H1 (cell line): ENCODE measurements around the gene MRPL20. TPM values are rescaled to one million over a fixed set of nuclear protein-coding genes. Genes with fewer than 3 reads are reported as not detected.

ENCODE experiments used
- CTCF ChIA-PET: fragments of 300-600 bp; sonication (Branson Sonifier 250); formaldehyde crosslinking; loops from one replicate; lab custom pipeline; 2021; ENCODE audit not compliant: partially characterized antibody; lab: Charles Lee
- POLR2A ChIA-PET: fragments of 300-600 bp; sonication (Branson Sonifier 250); formaldehyde crosslinking; loops from one replicate; lab custom pipeline; 2021; ENCODE audit warnings: inconsistent platforms; ENCODE audit not compliant: partially characterized antibody; lab: Charles Lee
- DNase-seq, 2 experiments: peaks; one replicate each; pipeline versions ENCODE4 v3.0.0 to v3.0.0-alpha.2; 2010 to 2022; ENCODE audit warnings: low spot score in 2 of 2, low read depth in 1 of 2, mixed read lengths in 1 of 2
- FAIRE-seq: peaks from 2 replicates; lab custom pipeline; 2011; peaks lifted over from hg19 to GRCh38; lab: Jason Lieb, UNC
- H2AFZ ChIP-seq: 2 replicates; pipeline ENCODE4 v1.8.1; 2012; ENCODE audit warnings: low read length, inconsistent platforms
- H2AK5ac ChIP-seq: 2 replicates; pipeline ENCODE4 v1.6.1; 2013; ENCODE audit warnings: low read depth, low read length
- H2BK120ac ChIP-seq: replicated peaks from 2 replicates; pipeline ENCODE3; 2013; ENCODE audit warnings: low read depth, low read length, inconsistent platforms
- H2BK12ac ChIP-seq: 2 replicates; pipeline ENCODE4 v1.6.1; 2013; ENCODE audit warnings: low read depth, low read length
- H2BK15ac ChIP-seq: 2 replicates; pipeline ENCODE4 v1.6.1; 2013; ENCODE audit warnings: low read length
- H2BK20ac ChIP-seq: 2 replicates; pipeline ENCODE4 v1.6.1; 2013; ENCODE audit warnings: low read length
- H2BK5ac ChIP-seq: 2 replicates; pipeline ENCODE4 v1.6.1; 2013; ENCODE audit warnings: low read depth, low read length
- H3K14ac ChIP-seq: 2 replicates; pipeline ENCODE4 v1.6.1; 2013; ENCODE audit warnings: inconsistent platforms; ENCODE audit not compliant: insufficient read length
- H3K18ac ChIP-seq: 2 replicates; pipeline ENCODE4 v1.6.1; 2013; ENCODE audit warnings: low read length; ENCODE audit errors: extremely low read depth
- H3K23ac ChIP-seq: 2 replicates; pipeline ENCODE4 v1.6.1; 2013; ENCODE audit warnings: inconsistent platforms; ENCODE audit not compliant: insufficient read length
- H3K23me2 ChIP-seq: 2 replicates; pipeline ENCODE4 v1.6.1; 2013; ENCODE audit warnings: low read depth, low read length
- H3K27ac ChIP-seq: 2 replicates; pipeline ENCODE4 v1.6.1; 2011; ENCODE audit warnings: low read depth, low read length, inconsistent platforms
- H3K27me3 ChIP-seq, 4 experiments: replicated peaks in 1 of 4; 1 replicate in 1 of 4; 2 replicates in 3 of 4; pipeline versions ENCODE4 v1.6.1 to v1.8.1; 2011 to 2013; ENCODE audit warnings: low read length in 3 of 4, mild to moderate bottlenecking in 3 of 4, inconsistent platforms in 2 of 4, mixed read lengths in 2 of 4, moderate library complexity in 1 of 4; ENCODE audit not compliant: control insufficient read depth in 3 of 4, insufficient read depth in 3 of 4; ENCODE audit errors: extremely low read depth in 1 of 4
- H3K36me3 ChIP-seq, 4 experiments: 2 replicates each; pipeline versions ENCODE4 v1.6.1 to v1.8.1; 2011 to 2013; ENCODE audit warnings: mild to moderate bottlenecking in 4 of 4, low read length in 3 of 4, moderate library complexity in 2 of 4, control low read depth in 1 of 4, inconsistent platforms in 1 of 4; ENCODE audit not compliant: insufficient read depth in 4 of 4, control insufficient read depth in 2 of 4
- H3K4ac ChIP-seq: replicated peaks from 2 replicates; pipeline ENCODE3; 2013; ENCODE audit warnings: low read length, low read depth, mixed read lengths, inconsistent platforms; ENCODE audit not compliant: insufficient read length
- H3K4me1 ChIP-seq, 4 experiments: replicated peaks in 1 of 4; 1 replicate in 1 of 4; 2 replicates in 3 of 4; pipeline versions ENCODE4 v1.6.1 to v1.8.1; 2011 to 2013; ENCODE audit warnings: low read length in 3 of 4, inconsistent platforms in 2 of 4, mixed read lengths in 1 of 4; ENCODE audit not compliant: insufficient read depth in 4 of 4, control insufficient read depth in 3 of 4
- H3K4me2 ChIP-seq, 2 experiments: 2 replicates each; pipeline versions ENCODE4 v1.6.1 to v1.8.1; 2011 to 2013; ENCODE audit warnings: low read depth in 2 of 2, low read length in 2 of 2, control low read depth in 1 of 2, inconsistent platforms in 1 of 2, mild to moderate bottlenecking in 1 of 2; ENCODE audit not compliant: insufficient read depth in 1 of 2
- H3K4me3 ChIP-seq, 4 experiments: fragments of 200-600, 300-600 bp in 1 of 4; sonication (generic), shearing (Covaris generic), sonication (Bioruptor Twin) in 1 of 4; 2 replicates each; pipeline versions ENCODE4 v1.5.1 to v1.8.1; 2011 to 2016; ENCODE audit warnings: low read length in 4 of 4, low read depth in 3 of 4, control low read depth in 2 of 4, inconsistent platforms in 2 of 4, mild to moderate bottlenecking in 2 of 4, mixed read lengths in 1 of 4, moderate library complexity in 1 of 4; ENCODE audit not compliant: insufficient read depth in 2 of 4; ENCODE audit errors: extremely low read depth in 1 of 4
- H3K56ac ChIP-seq: replicated peaks from 2 replicates; pipeline ENCODE3; 2013; ENCODE audit warnings: low read depth, mild to moderate bottlenecking, mixed read lengths, low read length, inconsistent platforms; ENCODE audit not compliant: insufficient read length
- H3K79me1 ChIP-seq: 2 replicates; pipeline ENCODE4 v1.6.1; 2013; ENCODE audit warnings: low read depth, low read length, control low read depth
- H3K79me2 ChIP-seq, 2 experiments: 2 replicates each; pipeline versions ENCODE4 v1.6.1 to v1.8.1; 2012 to 2013; ENCODE audit warnings: low read length in 2 of 2, mild to moderate bottlenecking in 2 of 2, inconsistent platforms in 1 of 2; ENCODE audit not compliant: insufficient read depth in 2 of 2, control insufficient read depth in 1 of 2
- H3K9ac ChIP-seq, 4 experiments: replicated peaks in 1 of 4; 1 replicate in 1 of 4; 2 replicates in 3 of 4; pipeline versions ENCODE4 v1.6.1 to v1.8.1; 2011 to 2013; ENCODE audit warnings: low read depth in 3 of 4, low read length in 3 of 4, control low read depth in 2 of 4, mild to moderate bottlenecking in 2 of 4, moderate library complexity in 2 of 4, inconsistent platforms in 1 of 4; ENCODE audit errors: extremely low read depth in 1 of 4
- H3K9me3 ChIP-seq, 2 experiments: 2 replicates each; pipeline versions ENCODE4 v1.6.1 to v1.8.1; 2012 to 2013; ENCODE audit warnings: mild to moderate bottlenecking in 2 of 2, moderate library complexity in 2 of 2, control low read depth in 1 of 2, inconsistent platforms in 1 of 2, low read depth in 1 of 2, low read length in 1 of 2, mixed read lengths in 1 of 2; ENCODE audit not compliant: insufficient read depth in 2 of 2
- H4K20me1 ChIP-seq, 2 experiments: replicated peaks in 1 of 2; 2 replicates each; pipeline versions ENCODE3 to v1.8.1; 2011 to 2013; ENCODE audit warnings: inconsistent platforms in 2 of 2, low read length in 2 of 2, mild to moderate bottlenecking in 1 of 2; ENCODE audit not compliant: insufficient read depth in 2 of 2, control insufficient read depth in 1 of 2
- H4K5ac ChIP-seq: 2 replicates; pipeline ENCODE4 v1.6.1; 2013; ENCODE audit warnings: low read length, low read depth, mixed read lengths, inconsistent platforms; ENCODE audit not compliant: insufficient read length
- H4K8ac ChIP-seq: 2 replicates; pipeline ENCODE4 v1.8.0; 2013; ENCODE audit warnings: mild to moderate bottlenecking, moderate library complexity, low read length, inconsistent platforms; ENCODE audit not compliant: insufficient read depth; ENCODE audit errors: extremely low read depth
- H4K91ac ChIP-seq: replicated peaks from 2 replicates; pipeline ENCODE3; 2013; ENCODE audit warnings: low read length, mixed read lengths, inconsistent platforms; ENCODE audit not compliant: insufficient read length
- ATF2 ChIP-seq: IDR thresholded peaks from 2 replicates; pipeline ENCODE4 v1.6.1; 2012; ENCODE audit warnings: low read length, inconsistent platforms
- CREB1 ChIP-seq: IDR thresholded peaks from 2 replicates; pipeline ENCODE4 v1.6.1; 2012; ENCODE audit warnings: inconsistent platforms
- MAX ChIP-seq: IDR thresholded peaks from 2 replicates; pipeline ENCODE4 v1.6.1; 2012; ENCODE audit warnings: inconsistent platforms
- SIN3A ChIP-seq, 2 experiments: IDR thresholded peaks in 1 of 2; conservative IDR thresholded peaks in 1 of 2; 2 replicates each; pipeline ENCODE4 v1.6.1; 2011 to 2012; ENCODE audit warnings: low read length in 2 of 2, improper control_type of control experiment in 1 of 2, low read depth in 1 of 2, mild to moderate bottlenecking in 1 of 2
- WGBS, 2 experiments: shearing (Covaris generic) in 1 of 2; methylation state at CpG; one replicate each; pipeline versions ENCODE4 v1.1.6 to v1.1.7; 2013 to 2015; ENCODE audit warnings: low lambda C conversion rate in 2 of 2, mixed read lengths in 2 of 2, inconsistent platforms in 1 of 2, low coverage in 1 of 2, missing lambda C conversion rate in 1 of 2; ENCODE audit not compliant: insufficient replicate concordance in 2 of 2, insufficient coverage in 1 of 2, insufficient read length in 1 of 2; ENCODE audit errors: extremely low coverage in 1 of 2, missing lambda C conversion rate in 1 of 2; 5-methylcytosine and 5-hydroxymethylcytosine counted together
- polyA plus RNA-seq, 7 experiments: library from polyadenylated mRNA; depleted of rRNA in 3 of 7; stranded (reverse) in 5 of 7; unstranded in 2 of 7; fragments of >200 nt in 5 of 7; fragments of 200-250 nt in 2 of 7; gene quantifications; 1 replicate in 5 of 7; 2 replicates in 1 of 7; 4 replicates in 1 of 7; pipeline versions ENCODE4 v1.2.1 to v1.2.3, GENCODE V29; 2011 to 2013; ENCODE audit warnings: missing spikeins in 2 of 7, mixed read lengths in 2 of 7
- total RNA-seq: library from RNA; stranded (reverse); fragmentation: NEBNext Ultra II Directional; extraction: Animal tissue kit (Norgen Biotek cat#: 25700); gene quantifications from 2 replicates; pipeline ENCODE4 v1.2.1, GENCODE V29; 2021
- TF ChIP-seq, protein P1 (sequence below), 3 experiments: IDR thresholded peaks; 1 replicate in 2 of 3; 2 replicates in 1 of 3; pipeline versions ENCODE4 v1.5.1 to v1.6.1; 2011; ENCODE audit warnings: low read length in 3 of 3, mild to moderate bottlenecking in 3 of 3, inconsistent platforms in 2 of 3, low read depth in 1 of 3, moderate library complexity in 1 of 3; ENCODE audit not compliant: insufficient read depth in 1 of 3; ENCODE audit errors: control extremely low read depth in 1 of 3

MRPL20 gene
- total and polyA plus RNA-seq, 2 of the 8 experiments (the other 6 are each of a cell fraction or from before 2014, with no cell fraction given): 126 to 151 TPM

DNA sequence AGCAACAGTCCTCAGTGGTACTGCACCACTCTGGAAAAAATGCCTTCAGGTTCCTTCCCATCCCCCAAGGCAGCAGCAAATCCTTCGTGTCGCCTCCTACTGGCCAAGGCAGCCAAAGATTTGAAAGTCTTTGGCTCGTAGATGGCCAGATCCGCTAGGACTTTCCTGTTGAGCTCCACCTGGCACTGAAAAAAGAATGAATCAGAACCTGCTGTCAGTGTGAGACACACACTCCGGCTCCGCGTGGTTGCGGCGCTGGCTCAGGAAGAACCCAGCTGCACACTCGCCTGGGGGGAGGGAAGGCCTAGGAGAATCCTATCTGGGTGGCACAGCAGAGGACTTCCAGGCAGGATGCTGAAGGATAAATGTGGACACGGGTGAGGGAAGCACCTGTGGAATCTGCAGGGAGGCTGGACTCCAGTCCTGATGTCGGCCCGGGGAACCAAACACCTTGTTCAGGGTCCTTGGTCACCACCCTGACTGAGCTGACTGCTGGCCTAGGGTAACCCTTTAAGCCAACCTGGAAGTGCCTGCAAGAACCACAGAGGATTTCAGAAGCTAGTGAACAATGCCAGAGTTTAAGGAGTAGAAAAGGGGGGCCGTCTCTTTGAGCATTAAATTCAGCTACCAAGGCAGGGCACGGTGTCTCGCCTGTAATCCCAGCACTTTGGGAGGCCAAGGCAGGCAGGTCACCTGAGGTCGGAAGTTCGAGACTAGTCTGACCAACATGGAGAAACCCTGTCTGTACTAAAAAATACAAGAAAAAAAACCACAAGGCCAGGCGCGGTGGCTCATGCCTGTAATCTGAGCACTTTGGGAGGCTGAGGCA lies 4.8 kb downstream of the MRPL20 start:
- H3K27me3 ChIP-seq: no peaks in the 10 kb centered on the region
- H4K8ac ChIP-seq: peak overlapping the region; percentile 68; the same call in 1 of the 2 replicates
- no peak overlapping the region for H2AFZ ChIP-seq
- peak overlapping the region; percentile 6; the same call in 1 of the 2 replicates for H3K27ac ChIP-seq
- H3K79me1 ChIP-seq: peaks cover 22% of the 10 kb centered on the region
- H3K9me3 ChIP-seq: no peaks in the 10 kb centered on the region
- no peak overlapping the region for H2BK12ac ChIP-seq
- no peak overlapping the region for H3K9ac ChIP-seq
- no peak overlapping the region for H3K14ac ChIP-seq
- H2BK5ac ChIP-seq: no peak overlapping the region
- H3K23me2 ChIP-seq: peaks cover 22% of the 10 kb centered on the region
- H3K4ac ChIP-seq: no peak overlapping the region
- no peak overlapping the region for H4K91ac ChIP-seq
- no peak overlapping the region for H3K23ac ChIP-seq
- 88% methylated on average over 20 of the region's 20 CpGs; no CpG with 5 or more reads in 1 of the 2 experiments for WGBS, 2 experiments
- peaks cover 0 to 23% (median 14%) of the 10 kb centered on the region in 4 experiments; a peak in 6 of 7 replicates for H3K4me1 ChIP-seq
- H3K36me3 ChIP-seq: peaks cover 25 to 60% (median 39%) of the 10 kb centered on the region in 4 experiments
- no peak overlapping the region for H4K5ac ChIP-seq
- H2BK20ac ChIP-seq: no peak overlapping the region
- H4K20me1 ChIP-seq: peaks cover 11 to 26% of the 10 kb centered on the region in 2 experiments
- FAIRE-seq: no peak
- no peak overlapping the region for H3K4me3 ChIP-seq
- ChIA-PET CTCF (interaction anchor here (0.8 to 3.6 kb wide), 27 partner anchors 8 to 371 kb away, joined by 3 to 32 read pairs (median 5); partner anchors contain the start of genes ATAD3C, AURKAIP1 and VWA1), POLR2A (interaction anchor here (0.6 to 27.7 kb wide), 22 partner anchors 9 to 164 kb away, joined by 3 to 719 read pairs (median 4); partner anchors contain the start of genes ANKRD65, AURKAIP1, CCNL2 and VWA1)
- no peak overlapping the region for H2BK15ac ChIP-seq
- H3K4me2 ChIP-seq: no peak overlapping the region
- peak in 1 of 2 experiments; percentile 77 for DNase-seq
- no peak overlapping the region for H3K18ac ChIP-seq
- H2AK5ac ChIP-seq: no peak overlapping the region
- peaks cover 9 to 54% of the 10 kb centered on the region in 2 experiments; a peak in 3 of 4 replicates for H3K79me2 ChIP-seq
- H2BK120ac ChIP-seq: no peak overlapping the region
- no peak overlapping the region for H3K56ac ChIP-seq
- TF ChIP-seq ATF2 (0 out of 2 replicates have a peak, but pooled peaks have one; percentile 80), SIN3A (conservative IDR thresholded peaks at IDR 0.05 in 1 of 2, IDR thresholded peaks at IDR 0.05 in 1 of 2; ENCODE audit: low read depth in 1 of 2, low read length in 2 of 2) (peak in 1 of 2 experiments; percentile 69; a peak in 1 of 4 replicates), MAX (0 out of 2 replicates have a peak, but pooled peaks have one; percentile 20), CREB1 (peak; percentile 22; the same call in 1 of the 2 replicates)
- TF ChIP-seq, protein P1, sequence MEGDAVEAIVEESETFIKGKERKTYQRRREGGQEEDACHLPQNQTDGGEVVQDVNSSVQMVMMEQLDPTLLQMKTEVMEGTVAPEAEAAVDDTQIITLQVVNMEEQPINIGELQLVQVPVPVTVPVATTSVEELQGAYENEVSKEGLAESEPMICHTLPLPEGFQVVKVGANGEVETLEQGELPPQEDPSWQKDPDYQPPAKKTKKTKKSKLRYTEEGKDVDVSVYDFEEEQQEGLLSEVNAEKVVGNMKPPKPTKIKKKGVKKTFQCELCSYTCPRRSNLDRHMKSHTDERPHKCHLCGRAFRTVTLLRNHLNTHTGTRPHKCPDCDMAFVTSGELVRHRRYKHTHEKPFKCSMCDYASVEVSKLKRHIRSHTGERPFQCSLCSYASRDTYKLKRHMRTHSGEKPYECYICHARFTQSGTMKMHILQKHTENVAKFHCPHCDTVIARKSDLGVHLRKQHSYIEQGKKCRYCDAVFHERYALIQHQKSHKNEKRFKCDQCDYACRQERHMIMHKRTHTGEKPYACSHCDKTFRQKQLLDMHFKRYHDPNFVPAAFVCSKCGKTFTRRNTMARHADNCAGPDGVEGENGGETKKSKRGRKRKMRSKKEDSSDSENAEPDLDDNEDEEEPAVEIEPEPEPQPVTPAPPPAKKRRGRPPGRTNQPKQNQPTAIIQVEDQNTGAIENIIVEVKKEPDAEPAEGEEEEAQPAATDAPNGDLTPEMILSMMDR (IDR thresholded peaks at IDR 0.05; ENCODE audit: control extremely low read depth in 1 of 3, insufficient read depth in 1 of 3, low read depth in 1 of 3, low read length in 3 of 3): peak in 2 of 3 experiments; percentile 74 to 90; a peak in 3 of 4 replicates
